ENCODE data around the gene ROR2.

DNA sequence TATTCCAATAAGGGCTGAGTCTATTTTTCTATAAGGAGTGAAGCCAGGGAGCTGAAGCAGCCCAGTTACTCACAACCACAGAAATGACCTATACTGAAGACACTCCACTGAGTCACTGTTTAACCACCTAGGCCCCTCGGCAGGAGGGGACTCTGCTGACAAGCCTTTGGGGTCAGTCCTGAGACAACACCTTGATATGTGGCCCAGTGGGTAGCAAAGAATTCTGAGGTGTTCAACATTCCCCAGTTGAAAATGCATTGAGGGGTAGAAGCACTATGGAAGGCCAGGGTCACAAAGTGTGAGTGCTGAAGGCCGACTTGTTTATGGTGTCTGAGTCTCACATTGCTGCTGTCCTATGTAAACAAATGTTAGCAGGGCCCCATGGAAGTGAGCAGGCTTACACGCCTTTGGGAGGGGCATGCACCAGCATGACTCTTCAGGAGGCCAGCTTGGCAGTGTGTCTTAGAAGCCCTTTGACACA is 413.8 kb downstream of the ROR2 start:
- no peak for TF ChIP-seq CTCF (IDR thresholded peaks at IDR 0.05)
- TF ChIP-seq POLR2A (IDR thresholded peaks at IDR 0.05) = no peak
